KMS-11 (cell line): ENCODE measurements around the gene SFT2D3.

ENCODE experiments used
- H2AFZ ChIP-seq: fragments of 200-600 bp; sonication (generic); 2 replicates; pipeline ENCODE4 v1.6.1; 2016; ENCODE audit warnings: antibody characterized with exemption, mixed run types, low read depth
- H3K27ac ChIP-seq: fragments of 200-600 bp; sonication (generic); 2 replicates; pipeline ENCODE4 v1.6.1; 2016; ENCODE audit warnings: mild to moderate bottlenecking, mixed run types
- H3K27me3 ChIP-seq: fragments of 200-600 bp; sonication (generic); 2 replicates; pipeline ENCODE4 v1.6.1; 2017; ENCODE audit warnings: mild to moderate bottlenecking, low read depth, mixed run types, moderate library complexity; ENCODE audit not compliant: insufficient read depth
- H3K36me3 ChIP-seq: fragments of 200-600 bp; sonication (generic); 2 replicates; pipeline ENCODE4 v1.6.1; 2017; ENCODE audit warnings: mild to moderate bottlenecking, mixed run types; ENCODE audit not compliant: insufficient read depth
- H3K4me1 ChIP-seq: fragments of 200-600 bp; sonication (generic); 2 replicates; pipeline ENCODE4 v1.6.1; 2016; ENCODE audit warnings: mild to moderate bottlenecking, low read depth, mixed run types; ENCODE audit not compliant: poor library complexity, severe bottlenecking
- H3K4me2 ChIP-seq: fragments of 200-600 bp; sonication (generic); 2 replicates; pipeline ENCODE4 v1.7.0; 2016; ENCODE audit warnings: mild to moderate bottlenecking, mixed run types
- H3K4me3 ChIP-seq: fragments of 200-600 bp; sonication (generic); IDR thresholded peaks from 2 replicates; pipeline ENCODE4 v1.6.1; 2017; ENCODE audit warnings: low read depth, low read length, mixed read lengths; ENCODE audit not compliant: insufficient read depth
- H3K79me2 ChIP-seq: fragments of 200-600 bp; sonication (generic); 2 replicates; pipeline ENCODE4 v1.6.1; 2016; ENCODE audit warnings: low read depth, mixed run types; ENCODE audit not compliant: insufficient read depth
- H3K9ac ChIP-seq: fragments of 200-600 bp; sonication (generic); 2 replicates; pipeline ENCODE4 v1.6.1; 2016; ENCODE audit warnings: mild to moderate bottlenecking, mixed run types
- H4K20me1 ChIP-seq: fragments of 200-600 bp; sonication (generic); 2 replicates; pipeline ENCODE4 v1.6.1; 2016; ENCODE audit warnings: mild to moderate bottlenecking, mixed run types; ENCODE audit not compliant: insufficient read depth
- CTCF ChIP-seq: fragments of 200-600 bp; sonication (generic); conservative IDR thresholded peaks from 2 replicates; pipeline ENCODE4 v1.6.1; 2017; ENCODE audit warnings: low read depth, mild to moderate bottlenecking, antibody characterized with exemption, low read length, moderate library complexity, mixed read lengths

SFT2D3 gene

DNA sequence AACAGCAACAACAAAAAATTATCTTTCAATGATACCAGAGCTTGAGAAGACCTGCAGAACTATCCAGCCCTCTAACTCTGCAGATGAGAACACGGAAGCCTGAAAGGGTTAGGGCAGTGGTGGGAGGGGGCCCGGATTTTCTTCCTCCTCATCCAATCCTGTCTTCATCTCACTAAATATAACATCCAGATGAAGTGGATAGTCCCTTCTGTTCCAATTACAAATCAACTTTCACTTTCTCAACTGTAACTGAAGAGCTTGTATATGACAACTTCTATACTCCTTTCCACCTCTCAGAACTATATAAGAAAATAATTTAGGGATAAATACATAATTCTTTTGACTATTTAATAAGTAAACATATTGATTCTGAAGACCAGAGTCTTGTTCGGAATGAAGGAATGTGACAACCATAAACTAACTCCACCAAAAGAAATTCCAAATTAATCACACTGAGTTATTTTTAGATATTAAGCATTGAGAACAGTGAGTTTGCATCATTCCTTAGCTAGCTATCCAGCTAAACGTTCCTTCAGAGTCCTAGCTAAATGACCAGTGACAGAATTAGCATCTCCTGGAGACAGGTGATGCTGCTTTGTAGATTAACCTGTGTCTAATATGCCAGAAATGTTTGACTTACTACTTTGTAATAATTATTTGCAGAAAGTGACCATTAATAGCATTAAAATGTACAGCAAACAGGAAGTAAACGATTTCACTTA lies 32.7 kb downstream of the SFT2D3 start:
- H3K27me3 ChIP-seq = no peaks in the 10 kb centered on the region
- H3K36me3 ChIP-seq = no peaks in the 10 kb centered on the region
- H3K27ac ChIP-seq = no peak overlapping the region
- H3K4me1 ChIP-seq = no peaks in the 10 kb centered on the region
- no peaks in the 10 kb centered on the region for H4K20me1 ChIP-seq
- H3K4me2 ChIP-seq = no peak overlapping the region
- no peaks in the 10 kb centered on the region for H3K79me2 ChIP-seq
- H3K9ac ChIP-seq = no peak overlapping the region
- TF ChIP-seq CTCF = no peak
- no peak overlapping the region for H2AFZ ChIP-seq
- no peak overlapping the region for H3K4me3 ChIP-seq

DNA sequence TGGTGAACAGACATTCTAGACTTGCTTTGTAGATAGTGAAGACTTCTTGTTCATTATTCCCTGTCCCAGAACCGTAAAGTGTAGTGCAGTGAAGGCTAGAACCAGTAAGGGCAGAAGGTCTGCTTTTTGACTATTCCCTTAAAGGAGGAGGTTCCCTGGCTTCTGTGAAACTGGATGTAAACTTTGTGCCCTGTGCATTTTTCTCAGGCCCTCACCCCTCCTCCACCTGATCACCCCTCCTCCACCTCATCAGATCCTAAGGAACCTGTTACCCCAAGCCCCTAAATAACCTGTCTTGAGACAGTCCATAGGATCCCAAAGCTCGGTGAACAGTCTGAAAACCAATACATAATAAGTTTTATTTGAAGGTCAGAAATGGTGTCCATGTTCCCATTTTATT lies 33.7 kb downstream of the SFT2D3 start:
- TF ChIP-seq CTCF = no peak
- Histone ChIP-seq H3K9ac (no peak overlapping the region), H4K20me1 (no peaks in the 10 kb centered on the region), H3K4me2 (no peak overlapping the region), H3K4me3 (no peak overlapping the region), H3K79me2 (no peaks in the 10 kb centered on the region), H2AFZ (no peak overlapping the region), H3K27ac (no peak overlapping the region), H3K27me3 (no peaks in the 10 kb centered on the region), H3K4me1 (no peaks in the 10 kb centered on the region), H3K36me3 (no peaks in the 10 kb centered on the region)

GRCh38 chr2:127735537-127736399 lies 34.5 kb downstream of the SFT2D3 start:
- Histone ChIP-seq H2AFZ (no peak overlapping the region), H3K9ac (no peak overlapping the region), H3K36me3 (no peaks in the 10 kb centered on the region), H3K4me3 (no peak overlapping the region), H3K79me2 (no peaks in the 10 kb centered on the region), H4K20me1 (no peaks in the 10 kb centered on the region), H3K4me1 (no peaks in the 10 kb centered on the region), H3K27ac (no peak overlapping the region), H3K4me2 (no peak overlapping the region), H3K27me3 (no peaks in the 10 kb centered on the region)
- TF ChIP-seq CTCF = no peak

DNA sequence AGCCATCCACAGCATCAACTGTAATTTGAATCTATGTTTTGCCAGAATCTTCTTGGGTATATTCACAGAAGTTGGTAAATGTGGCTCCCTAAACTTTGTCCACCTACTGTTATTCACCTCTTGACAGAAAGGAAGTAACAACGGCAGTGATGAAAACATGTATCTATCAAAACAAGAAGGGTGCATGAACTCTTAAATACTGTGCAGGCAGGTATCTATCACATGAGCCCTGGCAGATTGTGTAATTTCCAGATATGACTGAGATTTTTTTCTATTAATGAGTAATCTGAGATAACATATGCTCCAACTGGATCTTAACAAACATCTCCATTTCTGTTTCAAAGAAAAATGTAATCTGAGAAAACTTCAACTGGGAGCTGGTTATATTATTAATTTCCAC lies 36.6 kb downstream of the SFT2D3 start:
- H3K4me3 ChIP-seq = no peak overlapping the region
- H3K79me2 ChIP-seq = no peaks in the 10 kb centered on the region
- no peak overlapping the region for H3K9ac ChIP-seq
- H3K4me1 ChIP-seq = peaks cover 6% of the 10 kb centered on the region
- H2AFZ ChIP-seq = no peak overlapping the region
- no peaks in the 10 kb centered on the region for H4K20me1 ChIP-seq
- TF ChIP-seq CTCF = no peak
- no peaks in the 10 kb centered on the region for H3K27me3 ChIP-seq
- H3K36me3 ChIP-seq = no peaks in the 10 kb centered on the region
- no peak overlapping the region for H3K4me2 ChIP-seq
- no peak overlapping the region for H3K27ac ChIP-seq
